NCI-H187 treated with DMSO at 0.1 percent for 48 hours (cell line): ENCODE results near the gene UBR1.
A peak's percentile ranks its signal among the peaks of the same experiment; 100 is the strongest.
"Not testable (repeated sequence)": the region's sequence is repeated elsewhere in the genome, so short reads cannot be mapped to it uniquely, and the experiment has no call there.

Experiments
- DNase-seq: peaks from one replicate; lab custom pipeline; 2025; lab: John Stamatoyannopoulos, UW

The UBR1 gene

GRCh38 chr15:42964476-42964875 is 141.4 kb downstream of the UBR1 start:
- DNase-seq: no peak

DNA sequence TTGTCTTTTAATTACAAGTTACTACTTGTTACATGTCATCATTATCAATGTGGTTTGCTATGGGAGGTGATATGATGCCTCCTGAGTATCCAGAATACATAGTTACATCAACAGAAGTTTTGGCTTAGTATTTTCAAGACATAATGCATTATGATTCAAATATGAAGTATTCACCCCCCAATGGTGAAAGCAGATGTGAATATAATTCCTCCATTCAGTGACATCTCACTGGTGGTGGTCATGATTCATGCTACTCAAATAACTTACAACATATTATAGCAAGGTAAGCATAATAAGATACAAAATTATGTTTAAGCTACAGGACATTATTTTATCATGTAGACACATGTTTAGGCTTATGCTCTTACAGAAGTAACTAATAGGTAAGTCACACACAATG is 150.3 kb downstream of the UBR1 start:
- DNase-seq: no peak

DNA sequence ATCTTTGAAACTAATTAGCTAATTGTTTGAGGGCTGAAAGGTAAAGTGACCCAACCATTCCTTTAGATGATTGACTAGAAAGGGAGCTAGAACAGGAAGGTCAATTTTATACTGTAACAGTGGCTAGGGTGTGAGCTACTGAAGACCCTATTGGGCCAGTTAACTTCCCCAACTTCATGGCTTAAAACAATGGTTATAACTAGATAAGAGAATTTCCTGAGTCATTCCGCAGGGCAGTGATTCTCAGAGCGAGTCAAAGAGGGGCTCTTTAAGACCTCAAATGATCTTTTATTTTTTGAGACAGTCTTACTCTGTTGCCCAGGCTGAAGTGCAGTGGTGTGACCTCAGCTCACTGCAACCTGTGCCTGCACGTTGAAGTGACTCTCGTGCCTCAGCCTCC is 151.5 kb downstream of the UBR1 start:
- no peak for DNase-seq

DNA sequence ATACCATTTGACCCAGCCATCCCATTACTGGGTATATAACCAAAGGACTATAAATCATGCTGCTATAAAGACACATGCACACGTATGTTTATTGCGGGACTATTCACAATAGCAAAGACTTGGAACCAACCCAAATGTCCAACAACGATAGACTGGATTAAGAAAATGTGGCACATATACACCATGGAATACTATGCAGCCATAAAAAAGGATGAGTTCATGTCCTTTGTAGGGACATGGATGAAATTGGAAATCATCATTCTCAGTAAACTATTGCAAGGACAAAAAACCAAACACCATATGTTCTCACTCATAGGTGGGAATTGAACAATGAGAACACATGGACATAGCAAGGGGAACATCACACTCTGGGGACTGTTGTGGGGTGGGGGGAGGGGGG is 156.9 kb downstream of the UBR1 start:
- DNase-seq: not testable (repeated sequence)

DNA sequence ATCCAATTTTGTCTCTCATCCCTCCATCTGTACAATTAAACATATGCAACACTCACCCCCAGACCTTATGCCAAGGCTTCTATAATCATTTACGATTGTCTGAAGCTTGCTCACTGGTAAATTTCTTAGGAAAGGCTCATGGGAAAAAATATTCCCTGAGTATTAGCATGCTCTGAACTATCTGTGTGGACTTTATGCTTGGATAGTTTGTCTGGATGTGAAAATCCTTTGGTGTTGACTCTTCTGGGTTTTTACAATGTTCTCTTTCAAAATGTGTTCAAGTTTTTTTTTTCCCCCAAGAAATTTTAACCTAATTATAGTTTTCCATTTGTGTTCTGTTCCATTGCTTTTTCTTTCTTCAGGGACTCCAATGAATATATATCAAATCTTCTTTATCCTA is 165.3 kb downstream of the UBR1 start:
- no peak for DNase-seq

GRCh38 chr15:42939841-42940240 is 166.0 kb downstream of the UBR1 start:
- DNase-seq: no peak

DNA sequence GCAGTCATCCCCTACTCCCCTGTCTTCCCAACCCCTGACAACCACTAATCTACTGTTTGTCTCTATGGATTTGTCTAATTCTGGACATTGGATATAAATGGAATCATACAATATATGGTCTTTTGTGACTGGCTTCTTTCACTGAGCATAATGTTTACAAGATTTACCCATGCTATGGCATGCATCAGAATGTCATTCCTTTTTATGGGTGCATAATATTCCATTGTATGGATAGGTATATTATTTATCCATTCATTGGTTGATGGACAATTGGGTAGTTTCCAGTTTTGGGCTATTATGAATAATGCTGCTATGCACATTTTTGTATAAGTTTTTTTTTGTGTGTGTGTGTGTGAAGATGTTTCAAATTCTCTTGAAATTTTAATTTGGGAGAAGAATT is 168.7 kb downstream of the UBR1 start:
- DNase-seq: no peak

GRCh38 chr15:42933886-42934667 is 171.8 kb downstream of the UBR1 start:
- no peak for DNase-seq

DNA sequence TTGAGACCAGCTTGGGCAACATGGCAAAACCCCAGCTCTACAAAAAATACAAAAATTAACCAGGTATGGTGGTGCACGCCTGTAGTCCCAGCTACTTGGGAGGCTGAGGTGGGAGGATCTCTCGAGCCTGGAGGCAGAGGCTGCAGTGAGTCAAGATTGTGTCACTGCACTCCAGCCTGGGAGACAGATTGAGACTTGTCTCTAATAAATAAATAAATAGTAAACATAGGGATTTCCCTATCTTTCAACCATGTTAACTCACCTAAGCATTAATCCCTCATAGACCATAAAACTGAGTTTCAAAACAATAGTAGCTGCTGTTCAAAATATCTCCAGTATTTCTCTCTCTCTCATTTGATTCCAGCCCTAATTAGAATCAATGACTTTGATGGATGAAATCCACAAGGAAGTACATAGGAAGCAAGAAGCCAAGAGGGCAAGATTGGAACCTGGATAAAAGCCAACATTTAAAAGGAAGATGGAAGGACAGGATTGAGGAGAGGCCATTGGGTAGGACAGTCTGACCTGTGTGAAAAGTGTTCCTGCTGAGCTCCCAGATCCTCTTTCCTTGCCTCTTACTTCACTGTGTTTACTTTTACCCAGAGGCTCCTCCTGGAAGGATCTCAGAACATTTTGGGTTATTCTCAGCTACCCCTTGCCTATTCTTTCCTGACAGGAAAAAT is 172.9 kb downstream of the UBR1 start:
- no peak for DNase-seq

GRCh38 chr15:42931702-42932486 is 173.9 kb downstream of the UBR1 start:
- no peak for DNase-seq

GRCh38 chr15:42929306-42929848 is 176.5 kb downstream of the UBR1 start:
- no peak for DNase-seq

GRCh38 chr15:42921342-42921731 is 184.5 kb downstream of the UBR1 start:
- DNase-seq: no peak

DNA sequence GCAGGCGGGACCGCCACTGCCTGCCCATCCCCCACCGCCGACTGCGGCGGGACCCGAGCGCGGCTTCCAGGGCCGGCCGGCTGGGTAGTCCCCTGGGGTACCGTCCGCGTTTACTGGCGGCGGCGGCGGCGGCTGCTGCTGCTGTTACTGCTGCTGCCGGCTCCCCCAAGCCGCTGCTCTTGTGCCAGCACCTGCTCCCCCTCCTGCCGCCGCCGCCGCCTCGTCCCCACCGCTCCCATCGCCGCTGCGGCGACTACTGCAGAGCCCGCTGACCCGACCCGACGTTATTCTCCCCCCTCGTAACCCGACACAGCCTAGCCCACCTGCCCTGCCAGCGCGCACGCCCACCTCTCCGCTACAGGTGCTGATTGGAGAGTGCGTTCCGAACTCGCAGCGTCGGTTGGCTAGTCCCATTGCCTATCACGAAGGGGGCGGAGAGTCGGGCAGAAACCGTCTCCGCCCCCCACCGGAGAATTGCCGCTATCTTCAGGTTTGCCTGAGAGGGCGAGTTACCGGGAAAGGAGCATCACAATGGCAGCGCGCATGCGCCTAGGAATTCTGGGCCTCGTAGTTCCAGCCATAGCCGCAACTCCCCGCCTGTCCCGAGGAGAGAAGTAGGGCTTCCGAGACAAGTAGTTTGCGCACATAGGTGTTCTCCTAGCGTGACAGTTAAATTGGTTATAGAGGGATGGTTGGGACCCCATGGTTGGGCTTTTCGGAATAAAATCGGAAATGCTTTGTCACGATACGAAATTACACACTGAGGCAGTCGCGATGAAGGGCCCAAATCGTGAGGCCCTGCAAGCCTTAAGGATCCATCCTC is 185.1 kb downstream of the UBR1 start, which contains the start of gene TTBK2:
Gene TTBK2 (minus strand): TSS at position 260 of the 823 bp plus-strand sequence. CDS start 42,161 bp downstream, outside the sequence.
- DNase-seq: peak; percentile 86

- no peak for DNase-seq
Measured at GRCh38 chr15:42919799-42920518, 185.9 kb downstream of the UBR1 start.

DNA sequence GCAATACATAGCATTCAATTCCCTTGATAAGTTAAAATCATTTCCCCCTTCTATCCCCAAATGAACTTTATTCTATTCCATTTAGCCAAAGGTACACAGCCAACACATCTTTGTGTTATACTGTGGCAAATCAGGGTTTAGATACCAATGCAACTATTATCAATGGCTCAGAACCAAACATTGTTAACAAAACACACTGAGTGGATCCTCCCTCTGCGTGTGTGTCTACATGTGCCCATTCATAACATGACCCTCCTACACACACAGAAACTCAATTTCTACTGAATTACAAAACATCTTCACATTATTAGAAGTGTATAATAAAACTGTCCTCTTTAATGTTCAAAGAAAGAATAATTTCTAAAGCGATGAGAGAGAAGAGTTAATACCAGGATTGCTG is 186.5 kb downstream of the UBR1 start:
- no peak for DNase-seq

DNA sequence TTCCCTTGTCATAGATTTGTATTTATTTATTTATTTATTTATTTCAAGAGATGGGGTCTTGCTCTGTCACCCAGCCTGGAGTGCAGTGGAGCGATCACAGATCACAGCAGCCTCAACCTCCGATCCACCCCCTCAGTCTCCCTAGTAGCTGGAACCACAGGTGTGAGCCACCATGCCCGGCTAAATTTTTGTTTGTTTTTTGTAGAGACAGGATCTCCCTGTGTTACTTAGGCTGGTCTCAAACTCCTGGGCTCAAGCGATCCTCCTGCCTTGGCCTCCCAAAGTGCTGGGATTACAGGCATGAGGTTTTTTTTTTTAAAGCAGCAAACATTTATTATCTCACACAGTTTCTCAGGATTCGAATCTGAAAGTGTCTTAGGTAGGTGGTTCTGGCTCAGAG is 187.8 kb downstream of the UBR1 start:
- no peak for DNase-seq

GRCh38 chr15:42915654-42916315 is 190.1 kb downstream of the UBR1 start:
- DNase-seq: no peak

DNA sequence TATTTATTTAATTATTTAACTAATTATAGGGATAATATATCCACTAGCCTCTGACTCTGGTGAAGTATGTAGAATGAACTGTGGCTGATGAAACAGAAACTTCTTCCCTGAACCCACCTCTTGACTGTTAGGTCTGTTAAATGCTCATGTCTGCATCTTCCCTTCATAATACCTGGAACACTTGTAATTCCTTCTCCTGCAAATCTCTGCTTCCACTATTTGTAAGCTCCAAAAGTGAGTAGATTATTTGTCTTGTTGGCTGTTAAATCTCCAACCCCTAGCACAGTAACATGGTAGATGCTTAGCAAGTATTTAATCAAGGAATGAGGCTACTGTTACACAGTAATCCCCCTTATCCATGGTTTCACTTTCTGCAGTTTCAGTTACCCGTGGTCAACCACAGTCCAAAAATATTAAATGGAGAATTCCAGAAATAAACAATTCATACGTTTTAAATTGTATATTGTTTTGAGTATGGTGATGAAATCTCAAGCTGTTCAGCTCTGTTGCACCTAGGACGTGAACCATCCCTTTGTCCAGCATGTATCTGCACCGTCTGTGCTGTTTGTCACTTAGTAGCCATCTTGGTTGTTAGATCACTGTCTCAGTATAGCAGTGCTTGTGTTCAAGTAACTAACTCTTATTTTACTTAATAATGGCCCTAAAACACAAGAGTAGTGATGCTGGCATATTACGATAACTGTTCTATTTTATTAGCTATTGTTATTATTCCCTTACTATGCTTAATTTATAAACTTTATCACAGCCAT is 190.9 kb downstream of the UBR1 start:
- DNase-seq: no peak

- DNase-seq: no peak
Measured at GRCh38 chr15:42911058-42911592, 194.7 kb downstream of the UBR1 start.
